ELR (cell line): ENCODE results near the gene ST8SIA2.
A peak's percentile ranks its signal among the peaks of the same experiment; 100 is the strongest.

Experiments
- DNase-seq: peaks from one replicate; pipeline ENCODE4 v3.0.0-alpha.2; 2015; ENCODE audit warnings: low read depth

The ST8SIA2 gene

GRCh38 chr15:92393071-92393979 lies at the start of gene ST8SIA2:
Gene ST8SIA2, plus strand, starts transcription at chr15:92393881. Its CDS starts 184 bp downstream, at chr15:92394065.
- no peak for DNase-seq

- no peak for DNase-seq
These were observed 49.6 kb upstream of the ST8SIA2 start for GRCh38 chr15:92343924-92344643.

- DNase-seq, result no peak
These were observed 47.6 kb upstream of the ST8SIA2 start for GRCh38 chr15:92346063-92346462.

DNA sequence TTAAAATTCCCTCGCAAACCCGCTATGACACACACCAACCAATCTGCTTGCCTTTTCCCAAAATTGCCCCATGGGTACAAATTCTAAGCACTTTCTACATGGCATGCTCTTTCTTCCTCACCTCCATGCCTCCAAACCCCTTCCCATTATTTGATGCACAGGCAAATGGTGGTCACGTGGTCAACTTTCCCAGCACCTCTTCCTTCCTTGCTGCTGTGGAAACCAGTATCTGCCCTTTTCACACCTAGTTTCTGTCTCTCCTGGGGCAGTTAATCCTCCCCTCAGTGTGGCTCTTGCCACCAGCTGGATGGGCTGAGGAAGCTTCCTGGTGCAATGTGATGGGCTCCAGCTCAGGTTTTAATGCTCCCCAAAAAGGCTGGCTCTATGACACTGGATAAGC lies 38.4 kb upstream of the ST8SIA2 start:
- DNase-seq, result no peak

- DNase-seq, result no peak
These were observed 32.2 kb upstream of the ST8SIA2 start for GRCh38 chr15:92361321-92362000.

DNA sequence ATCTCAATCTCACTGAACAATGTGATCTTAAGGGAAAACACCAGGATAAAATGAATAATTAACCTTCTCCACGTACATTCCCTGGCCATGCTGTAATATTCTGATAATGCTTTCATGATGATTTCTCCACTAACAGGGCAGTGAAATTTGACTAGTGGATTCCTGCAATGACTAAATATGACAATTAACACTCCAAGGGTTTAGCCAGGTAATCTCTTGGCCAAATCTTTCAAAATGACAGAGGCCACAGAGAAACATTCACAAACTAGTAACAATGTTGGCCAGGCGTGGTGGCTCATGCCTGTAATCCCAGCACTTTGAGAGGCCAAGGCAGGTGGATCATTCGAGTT lies 31.7 kb upstream of the ST8SIA2 start:
- DNase-seq, result no peak

GRCh38 chr15:92365084-92365483 lies 28.6 kb upstream of the ST8SIA2 start:
- DNase-seq, result no peak

- no peak for DNase-seq
These were observed 27.8 kb upstream of the ST8SIA2 start for GRCh38 chr15:92365906-92366305.

DNA sequence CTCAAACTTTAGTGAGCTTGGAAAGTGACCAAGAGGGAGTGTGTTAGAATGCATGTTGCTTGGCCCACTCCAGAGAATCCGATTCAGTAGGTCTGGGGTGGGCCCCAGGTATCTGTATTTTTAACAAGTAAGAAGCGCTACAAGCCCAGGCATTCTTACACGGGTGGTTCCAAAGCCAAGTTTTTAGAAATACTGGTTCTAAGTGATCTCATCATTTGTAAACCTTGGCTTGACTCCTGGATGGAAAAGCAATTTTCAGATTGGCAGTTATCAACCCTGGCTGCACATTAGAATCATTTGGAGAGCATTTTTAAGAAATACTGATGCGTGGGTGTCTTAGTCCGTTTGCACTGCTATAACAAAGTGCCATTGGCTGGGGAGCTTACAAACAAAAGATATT lies 27.3 kb upstream of the ST8SIA2 start:
- DNase-seq, result no peak

DNA sequence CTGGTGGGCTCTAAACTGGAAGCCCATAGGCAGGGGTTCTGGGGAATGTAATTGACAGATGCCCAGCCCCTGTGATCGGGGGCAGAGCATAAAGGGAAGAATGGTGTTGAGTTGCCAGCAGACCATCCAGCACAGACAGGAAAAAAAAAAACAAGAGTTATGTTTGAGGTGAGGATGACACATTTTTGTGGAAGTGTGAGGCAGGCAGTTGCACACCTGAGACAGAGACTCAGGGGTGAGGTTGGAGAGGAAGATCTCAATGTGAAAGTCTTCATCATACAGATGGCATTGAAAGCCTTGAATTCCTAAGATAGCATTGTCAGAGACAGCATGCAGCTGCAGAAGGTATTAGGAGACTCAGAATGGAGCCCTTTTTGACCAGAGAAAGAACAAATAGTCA lies 18.6 kb upstream of the ST8SIA2 start:
- no peak for DNase-seq

DNA sequence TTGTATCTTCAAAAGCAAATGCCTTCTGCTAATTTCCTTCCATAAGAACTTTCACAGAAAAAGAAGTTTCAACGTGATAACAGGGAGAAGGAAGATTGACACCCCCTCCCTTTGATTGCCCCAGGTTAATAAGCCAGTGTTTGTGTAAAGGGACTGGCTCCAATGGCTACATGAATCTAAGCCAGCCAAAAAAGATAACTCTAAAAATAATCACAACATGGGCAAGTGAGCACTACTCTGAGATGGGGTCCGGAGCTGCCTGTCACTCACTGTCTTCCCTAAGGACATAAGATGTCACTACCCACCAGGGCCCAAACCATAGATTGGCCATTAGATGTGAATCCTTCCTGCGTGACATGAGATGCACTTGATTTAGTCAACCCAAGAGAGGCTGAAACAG lies 17.6 kb upstream of the ST8SIA2 start:
- no peak for DNase-seq

DNA sequence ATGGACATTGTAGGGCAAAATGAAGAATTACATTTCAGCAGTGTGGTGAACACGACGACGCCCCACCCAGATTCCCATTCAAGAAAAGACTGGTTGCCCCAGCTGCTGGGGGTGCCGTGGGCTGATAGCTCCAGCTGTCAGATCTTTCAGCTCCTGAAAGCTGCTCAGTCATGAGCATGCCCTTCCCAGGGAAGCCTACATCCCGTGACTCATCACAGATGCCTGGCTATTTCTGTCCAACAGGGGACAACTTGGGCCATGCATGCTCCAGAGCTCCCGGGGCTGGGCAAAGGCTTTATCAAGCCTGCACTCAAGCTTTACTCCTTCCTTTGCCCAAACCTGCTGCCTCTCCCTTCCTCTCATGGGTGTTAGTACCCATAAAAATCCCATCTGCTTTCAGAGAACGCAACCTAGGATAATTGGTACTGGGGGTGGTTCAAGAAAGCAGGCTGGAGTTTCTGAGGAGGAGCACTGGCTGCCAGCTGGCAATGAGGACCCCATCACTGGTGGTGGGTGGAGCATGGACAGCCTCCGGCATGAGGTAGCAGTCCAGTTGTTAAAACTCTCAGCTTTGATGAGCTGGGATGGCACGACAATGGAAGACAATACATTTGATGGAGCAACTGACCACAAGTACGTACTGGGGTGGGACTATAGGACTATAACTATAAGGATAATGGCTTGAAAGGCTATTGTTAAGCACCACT lies 16.4 kb upstream of the ST8SIA2 start:
- no peak for DNase-seq

DNA sequence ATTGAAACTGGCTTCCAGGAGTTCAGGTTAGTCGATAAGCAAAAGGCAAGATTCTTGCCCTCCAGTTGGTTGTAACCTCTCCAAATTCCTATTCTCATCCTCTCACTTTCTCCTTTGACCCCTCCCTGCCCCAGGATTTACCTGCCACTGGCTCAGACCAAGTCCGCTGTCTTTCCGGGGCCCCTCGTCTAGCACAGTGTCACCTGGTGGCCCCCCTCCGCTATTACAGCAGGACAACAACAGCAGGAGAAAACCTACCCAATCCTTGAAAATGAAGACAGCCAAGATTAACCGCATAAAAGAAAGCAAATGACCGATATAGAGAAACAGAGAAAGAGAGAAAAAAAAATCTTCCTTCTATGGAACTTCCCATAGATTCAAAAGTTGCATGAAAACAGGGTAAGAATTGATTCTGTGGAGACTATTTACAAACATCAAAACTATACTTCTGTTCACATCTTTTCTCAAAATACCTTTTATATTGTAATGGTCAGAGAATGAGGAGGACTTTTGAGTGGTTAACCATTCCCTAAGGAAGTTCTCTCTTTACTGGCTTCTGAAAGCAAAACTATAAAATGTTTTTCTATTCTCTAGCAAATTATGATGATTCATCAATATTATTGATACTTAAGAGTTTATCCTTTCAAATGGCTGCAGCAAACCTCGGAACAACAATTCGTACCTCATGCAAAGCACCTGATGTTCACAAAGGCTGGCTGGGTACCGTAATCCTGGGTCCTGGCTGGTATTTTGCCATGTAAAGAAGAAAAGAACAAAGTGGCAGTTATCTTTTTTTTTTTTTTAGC lies 10.0 kb upstream of the ST8SIA2 start:
- DNase-seq, result peak; percentile 4

- DNase-seq, result no peak
These were observed 9.3 kb upstream of the ST8SIA2 start for GRCh38 chr15:92384381-92384780.

DNA sequence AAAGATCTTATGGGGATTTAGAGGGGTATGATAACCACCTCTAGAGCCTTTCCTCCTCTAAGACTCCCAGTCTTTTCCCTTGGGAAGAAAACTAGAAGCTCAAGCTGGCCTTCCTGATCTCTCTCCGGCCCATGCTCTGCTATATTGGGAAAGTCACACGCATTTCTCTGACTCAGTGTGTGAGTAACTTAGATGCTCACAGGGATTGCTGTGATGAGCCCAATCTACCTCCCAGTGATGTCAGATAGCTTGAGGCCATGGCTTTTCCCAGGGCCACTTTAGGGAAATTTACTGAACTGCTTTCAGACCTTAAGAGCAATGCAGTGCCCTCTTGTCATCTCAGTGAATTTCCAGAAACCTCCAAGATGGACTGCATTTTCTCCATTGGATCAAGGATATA lies 8.6 kb upstream of the ST8SIA2 start:
- no peak for DNase-seq

DNA sequence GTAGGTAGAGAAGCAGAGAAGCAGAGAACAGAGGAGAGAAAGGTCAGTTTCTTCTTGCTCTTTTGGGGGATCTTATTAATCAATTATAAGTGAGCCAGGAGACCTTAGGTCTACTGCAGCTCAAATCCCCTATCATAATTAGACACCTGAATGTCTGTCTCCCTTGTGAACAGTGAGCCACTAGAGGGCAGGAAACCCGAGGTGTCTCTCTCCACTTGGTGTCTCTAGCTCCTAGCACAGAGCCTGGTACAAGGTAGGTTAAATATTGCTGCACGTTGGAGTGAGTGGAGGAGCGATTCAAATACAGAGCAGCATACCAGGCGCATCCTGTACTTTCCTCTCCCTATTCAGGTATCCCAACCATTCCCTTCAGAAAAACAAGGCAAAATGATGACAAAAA lies 2.0 kb upstream of the ST8SIA2 start:
- no peak for DNase-seq

DNA sequence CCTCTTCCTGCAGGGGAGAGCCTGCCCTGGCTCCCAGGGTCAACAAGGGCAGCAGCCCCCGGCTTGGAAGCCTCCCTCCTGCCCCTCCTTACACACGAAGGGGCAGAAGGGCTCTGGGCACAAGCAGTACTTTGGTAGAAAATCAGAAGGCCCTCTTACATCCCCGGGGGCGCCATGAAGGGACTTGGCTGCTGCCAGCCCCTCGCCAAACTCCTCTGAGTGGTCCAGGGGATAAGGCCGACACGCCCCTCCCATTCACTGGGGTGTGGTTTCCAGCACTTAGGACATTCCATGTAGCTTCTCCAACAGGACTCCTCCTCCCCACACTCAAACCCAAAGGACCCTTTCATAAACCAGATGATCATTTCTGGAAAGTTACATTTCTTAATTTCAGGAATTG lies 1.2 kb upstream of the ST8SIA2 start:
- DNase-seq, result no peak

DNA sequence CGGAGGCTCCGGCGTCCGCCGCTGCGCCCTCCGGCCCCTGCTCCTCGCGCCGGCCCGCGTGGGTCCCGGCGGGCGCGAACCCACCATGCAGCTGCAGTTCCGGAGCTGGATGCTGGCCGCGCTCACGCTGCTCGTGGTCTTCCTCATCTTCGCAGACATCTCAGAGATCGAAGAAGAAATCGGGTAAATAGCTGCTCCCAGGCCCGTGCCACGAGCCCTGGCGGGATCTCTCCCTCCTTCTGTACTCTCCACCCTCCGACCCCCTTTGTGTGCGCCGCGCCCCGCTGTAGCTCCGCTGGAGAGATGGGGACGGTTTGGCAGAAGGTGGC lies 263 bp downstream of the ST8SIA2 start:
- DNase-seq, result no peak

GRCh38 chr15:92394309-92395097 lies 822 bp downstream of the ST8SIA2 start:
- DNase-seq, result no peak

- no peak for DNase-seq
These were observed 1.5 kb downstream of the ST8SIA2 start for GRCh38 chr15:92395098-92395635.
